ENCODE results near the gene TTYH3.

- TF ChIP-seq, protein P1, sequence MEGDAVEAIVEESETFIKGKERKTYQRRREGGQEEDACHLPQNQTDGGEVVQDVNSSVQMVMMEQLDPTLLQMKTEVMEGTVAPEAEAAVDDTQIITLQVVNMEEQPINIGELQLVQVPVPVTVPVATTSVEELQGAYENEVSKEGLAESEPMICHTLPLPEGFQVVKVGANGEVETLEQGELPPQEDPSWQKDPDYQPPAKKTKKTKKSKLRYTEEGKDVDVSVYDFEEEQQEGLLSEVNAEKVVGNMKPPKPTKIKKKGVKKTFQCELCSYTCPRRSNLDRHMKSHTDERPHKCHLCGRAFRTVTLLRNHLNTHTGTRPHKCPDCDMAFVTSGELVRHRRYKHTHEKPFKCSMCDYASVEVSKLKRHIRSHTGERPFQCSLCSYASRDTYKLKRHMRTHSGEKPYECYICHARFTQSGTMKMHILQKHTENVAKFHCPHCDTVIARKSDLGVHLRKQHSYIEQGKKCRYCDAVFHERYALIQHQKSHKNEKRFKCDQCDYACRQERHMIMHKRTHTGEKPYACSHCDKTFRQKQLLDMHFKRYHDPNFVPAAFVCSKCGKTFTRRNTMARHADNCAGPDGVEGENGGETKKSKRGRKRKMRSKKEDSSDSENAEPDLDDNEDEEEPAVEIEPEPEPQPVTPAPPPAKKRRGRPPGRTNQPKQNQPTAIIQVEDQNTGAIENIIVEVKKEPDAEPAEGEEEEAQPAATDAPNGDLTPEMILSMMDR (IDR thresholded peaks at IDR 0.05 in 8 of 11, conservative IDR thresholded peaks at IDR 0.05 in 3 of 11) = no peak
- TF ChIP-seq POLR2AphosphoS5 (IDR thresholded peaks at IDR 0.05) (no peak), POLR2A (IDR thresholded peaks at IDR 0.05) (no peak)
Measured at GRCh38 chr7:2701832-2702593, 70.2 kb downstream of the TTYH3 start.

Measured in spleen (tissue), 7 donors.